HCT116 (cell line): ENCODE results near the gene CMPK2. TPM values are rescaled to one million over a fixed set of nuclear protein-coding genes. Genes with fewer than 3 reads are reported as not detected.

Experiments used
- ATAC-seq: fragments of 200-7000 bp; cut with Tn5 transposase; 2 replicates; pipeline ENCODE4 v1.9.1; 2020; ENCODE audit warnings: mild to moderate bottlenecking, moderate library complexity
- BruUV-seq: library from RNA; stranded (reverse); fragments of 400-500 nt; replicated peaks from 2 replicates; lab custom pipeline; 2021; lab: Mats Ljungman, UMichigan
- CTCF ChIA-PET: fragments of 300-600 bp; sonication (Branson Sonifier 250); formaldehyde crosslinking; loops from one replicate; lab custom pipeline; 2021; ENCODE audit warnings: antibody characterized with exemption; lab: Charles Lee
- POLR2A ChIA-PET: fragments of 300-600, 350-600 bp; sonication (Branson Sonifier 250); formaldehyde crosslinking; loops from one replicate; lab custom pipeline; 2021; ENCODE audit warnings: antibody characterized with exemption; lab: Charles Lee
- RAD21 ChIA-PET, 2 experiments: fragments of 300-600 bp; sonication (Branson Sonifier 250); formaldehyde crosslinking; loops; one replicate each; lab custom pipeline; 2023; ENCODE audit warnings: low total read pairs in 2 of 2; ENCODE audit not compliant: uncharacterized antibody in 2 of 2, unreplicated experiment in 2 of 2, low non-redundant PET in 1 of 2; lab: Charles Lee
- DNase-seq: peaks from one replicate; pipeline ENCODE4 v3.0.0-alpha.2; 2010; ENCODE audit warnings: low read depth, low spot score
- H2AFZ ChIP-seq: fragments of 200-600 bp; shearing (Covaris generic), sonication (generic); 2 replicates; pipeline ENCODE4 v1.6.1; 2017; ENCODE audit warnings: low read depth, mixed run types, mixed read lengths, antibody characterized with exemption, low read length; ENCODE audit not compliant: poor library complexity, severe bottlenecking
- H3K27ac ChIP-seq: 2 replicates; pipeline ENCODE4 v1.5.1; 2012; ENCODE audit warnings: low read depth, low read length
- H3K27me3 ChIP-seq: fragments of 200-600 bp; sonication (generic); 2 replicates; pipeline ENCODE4 v1.6.1; 2016; ENCODE audit warnings: mixed run types, low read length, mixed read lengths; ENCODE audit not compliant: insufficient read depth
- H3K36me3 ChIP-seq, 2 experiments: fragments of 200-500 bp in 1 of 2; fragments of 200-600 bp in 1 of 2; sonication (Bioruptor generic) in 1 of 2; sonication (generic) in 1 of 2; 2 replicates each; pipeline versions ENCODE4 v1.5.1 to v1.6.1; 2014 to 2016; ENCODE audit warnings: low read length in 2 of 2, inconsistent platforms in 1 of 2, mixed read lengths in 1 of 2, mixed run types in 1 of 2; ENCODE audit not compliant: insufficient read depth in 2 of 2, control insufficient read depth in 1 of 2
- H3K4me1 ChIP-seq, 2 experiments: fragments of 200-600 bp in 1 of 2; sonication (generic) in 1 of 2; 2 replicates each; pipeline versions ENCODE4 v1.5.1 to v1.6.1; 2012 to 2017; ENCODE audit warnings: low read length in 2 of 2, inconsistent platforms in 1 of 2, mild to moderate bottlenecking in 1 of 2, mixed read lengths in 1 of 2, mixed run types in 1 of 2, moderate library complexity in 1 of 2; ENCODE audit not compliant: insufficient read depth in 2 of 2, control insufficient read depth in 1 of 2
- H3K4me2 ChIP-seq: fragments of 200-600 bp; sonication (generic); 2 replicates; pipeline ENCODE4 v1.6.1; 2017; ENCODE audit warnings: mixed run types, low read length, mixed read lengths
- H3K4me3 ChIP-seq, 2 experiments: fragments of 200-600 bp in 1 of 2; sonication (generic) in 1 of 2; replicated peaks in 1 of 2; 2 replicates each; pipeline ENCODE4 v1.5.1; 2011 to 2016; ENCODE audit warnings: low read length in 2 of 2, control low read depth in 1 of 2, low read depth in 1 of 2, mild to moderate bottlenecking in 1 of 2, mixed read lengths in 1 of 2, mixed run types in 1 of 2
- H3K79me2 ChIP-seq: fragments of 200-600 bp; sonication (generic); 2 replicates; pipeline ENCODE4 v1.6.1; 2017; ENCODE audit warnings: mild to moderate bottlenecking, mixed run types, low read length, moderate library complexity, mixed read lengths; ENCODE audit not compliant: insufficient read depth
- H3K9ac ChIP-seq: fragments of 200-600 bp; sonication (generic); 2 replicates; pipeline ENCODE4 v1.6.1; 2016; ENCODE audit warnings: low read length, mixed read lengths
- H3K9me2 ChIP-seq: fragments of 200-600 bp; sonication (generic), shearing (Covaris generic); 2 replicates; pipeline ENCODE4 v1.6.1; 2017; ENCODE audit warnings: mixed run types, mild to moderate bottlenecking, moderate library complexity; ENCODE audit not compliant: insufficient read depth
- H3K9me3 ChIP-seq, 2 experiments: fragments of 200-500 bp in 1 of 2; fragments of 200-600 bp in 1 of 2; sonication (Bioruptor generic) in 1 of 2; sonication (generic) in 1 of 2; 2 replicates each; pipeline ENCODE4 v1.6.1; 2014 to 2017; ENCODE audit warnings: low read length in 2 of 2, mixed read lengths in 2 of 2, inconsistent platforms in 1 of 2, low read depth in 1 of 2, mild to moderate bottlenecking in 1 of 2, mixed run types in 1 of 2, moderate library complexity in 1 of 2; ENCODE audit not compliant: control insufficient read depth in 1 of 2, insufficient read depth in 1 of 2
- H4K20me1 ChIP-seq: fragments of 200-600 bp; sonication (generic), shearing (Covaris generic); 2 replicates; pipeline ENCODE4 v1.6.1; 2017; ENCODE audit warnings: mixed run types, mild to moderate bottlenecking, moderate library complexity; ENCODE audit not compliant: insufficient read depth
- CBX3 ChIP-seq: IDR thresholded peaks from 2 replicates; pipeline ENCODE4 v1.6.1; 2012; ENCODE audit warnings: low read depth
- CEBPB ChIP-seq: IDR thresholded peaks from 2 replicates; pipeline ENCODE4 v1.6.1; 2012; ENCODE audit warnings: low read depth
- EGR1 ChIP-seq: IDR thresholded peaks from 2 replicates; pipeline ENCODE4 v1.6.1; 2012; ENCODE audit warnings: low read depth
- ELF1 ChIP-seq: IDR thresholded peaks from 2 replicates; pipeline ENCODE4 v1.6.1; 2012; ENCODE audit warnings: low read depth, borderline replicate concordance
- FOSL1 ChIP-seq: IDR thresholded peaks from 2 replicates; pipeline ENCODE4 v1.6.1; 2012; ENCODE audit warnings: low read depth
- JUND ChIP-seq: IDR thresholded peaks from 2 replicates; pipeline ENCODE4 v1.6.1; 2012
- POLR2A ChIP-seq: IDR thresholded peaks from 2 replicates; pipeline ENCODE4 v1.7.0; 2011; ENCODE audit warnings: borderline replicate concordance; ENCODE audit not compliant: insufficient read depth, insufficient read length; ENCODE audit errors: extremely low read depth
- POLR2AphosphoS5 ChIP-seq: IDR thresholded peaks from 2 replicates; pipeline ENCODE4 v1.6.1; 2011; ENCODE audit warnings: mild to moderate bottlenecking, low read depth, low read length, moderate library complexity
- SIN3A ChIP-seq: IDR thresholded peaks from 2 replicates; pipeline ENCODE4 v1.6.1; 2012; ENCODE audit warnings: low read depth
- SP1 ChIP-seq: IDR thresholded peaks from 2 replicates; pipeline ENCODE4 v1.6.1; 2012; ENCODE audit warnings: low read depth
- SRF ChIP-seq: IDR thresholded peaks from 2 replicates; pipeline ENCODE4 v1.6.1; 2012; ENCODE audit warnings: low read depth
- ZFX ChIP-seq: fragments of 450-650 bp; IDR thresholded peaks from 2 replicates; pipeline ENCODE4 v1.6.1; 2017
- intact Hi-C: fragments of 100-400 bp; cut with micrococcal nuclease; formaldehyde crosslinking; loops from 2 replicates; pipeline ENCODE4 v1.10.0; 2022
- total RNA-seq: library from RNA; stranded (reverse); gene quantifications from one replicate; pipeline ENCODE4 v1.2.1, GENCODE V29; 2021; ENCODE audit not compliant: unreplicated experiment
- TF ChIP-seq, protein P1 (sequence below): IDR thresholded peaks from 2 replicates; pipeline ENCODE4 v1.6.1; 2012; ENCODE audit warnings: low read depth
- TF ChIP-seq, protein P2 (sequence below): IDR thresholded peaks from 2 replicates; pipeline ENCODE4 v1.6.1; 2012
- TF ChIP-seq, protein P3 (sequence below), 3 experiments: fragments of 200-600 bp in 1 of 3; sonication (generic) in 1 of 3; IDR thresholded peaks in 2 of 3; conservative IDR thresholded peaks in 1 of 3; 2 replicates each; pipeline ENCODE4 v1.5.1; 2012 to 2017; ENCODE audit warnings: low read depth in 2 of 3, low read length in 2 of 3, antibody characterized with exemption in 1 of 3, borderline replicate concordance in 1 of 3, control low read depth in 1 of 3, mild to moderate bottlenecking in 1 of 3, mixed read lengths in 1 of 3, mixed run types in 1 of 3, moderate library complexity in 1 of 3; ENCODE audit not compliant: insufficient read depth in 1 of 3
- TF ChIP-seq, protein P4 (sequence below): IDR thresholded peaks from 2 replicates; pipeline ENCODE4 v1.6.1; 2012

CMPK2 gene
- total RNA-seq, 1 experiment from 2014 or later: 1.5 TPM

DNA sequence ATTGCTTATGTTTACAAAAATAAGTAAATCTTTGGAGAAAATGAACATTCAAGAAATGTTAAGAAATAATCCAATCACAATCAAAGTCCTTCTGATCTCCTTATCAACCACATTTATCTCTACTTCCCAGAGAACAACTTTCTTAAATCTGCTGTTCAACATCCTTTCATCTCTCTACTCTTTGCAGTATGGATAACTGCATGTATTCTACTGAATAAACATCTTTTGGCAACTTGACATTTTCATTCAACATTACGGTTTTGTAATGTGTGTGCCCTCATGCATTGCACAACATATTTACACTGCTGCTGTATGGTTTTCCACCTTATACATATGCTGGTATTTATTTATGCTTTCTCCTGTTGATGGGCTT, 9.2 kb downstream of the CMPK2 start:
- H3K79me2 ChIP-seq: no peaks in the 10 kb centered on the region
- CTCF ChIA-PET: no interaction called here
- intact Hi-C loops: no loop called here
- H3K27ac ChIP-seq: no peak overlapping the region
- H3K9ac ChIP-seq: no peak overlapping the region
- H4K20me1 ChIP-seq: no peaks in the 10 kb centered on the region
- no peaks in the 10 kb centered on the region for H3K9me3 ChIP-seq
- DNase-seq: no peak
- no peak overlapping the region for H3K4me3 ChIP-seq
- H2AFZ ChIP-seq: no peak overlapping the region
- no peaks in the 10 kb centered on the region for H3K4me1 ChIP-seq
- H3K4me2 ChIP-seq: no peak overlapping the region
- no TSS peak for BruUV-seq
- no peaks in the 10 kb centered on the region for H3K9me2 ChIP-seq
- POLR2A ChIA-PET: no interaction called here
- RAD21 ChIA-PET: no interaction called here
- H3K36me3 ChIP-seq: no peaks in the 10 kb centered on the region
- TF ChIP-seq CBX3 (no peak), ELF1 (no peak), POLR2AphosphoS5 (no peak), EGR1 (no peak), ZFX (no peak), SRF (no peak), JUND (no peak), FOSL1 (no peak), SIN3A (no peak), POLR2A (no peak), CEBPB (no peak), SP1 (no peak)
- TF ChIP-seq, protein P1, sequence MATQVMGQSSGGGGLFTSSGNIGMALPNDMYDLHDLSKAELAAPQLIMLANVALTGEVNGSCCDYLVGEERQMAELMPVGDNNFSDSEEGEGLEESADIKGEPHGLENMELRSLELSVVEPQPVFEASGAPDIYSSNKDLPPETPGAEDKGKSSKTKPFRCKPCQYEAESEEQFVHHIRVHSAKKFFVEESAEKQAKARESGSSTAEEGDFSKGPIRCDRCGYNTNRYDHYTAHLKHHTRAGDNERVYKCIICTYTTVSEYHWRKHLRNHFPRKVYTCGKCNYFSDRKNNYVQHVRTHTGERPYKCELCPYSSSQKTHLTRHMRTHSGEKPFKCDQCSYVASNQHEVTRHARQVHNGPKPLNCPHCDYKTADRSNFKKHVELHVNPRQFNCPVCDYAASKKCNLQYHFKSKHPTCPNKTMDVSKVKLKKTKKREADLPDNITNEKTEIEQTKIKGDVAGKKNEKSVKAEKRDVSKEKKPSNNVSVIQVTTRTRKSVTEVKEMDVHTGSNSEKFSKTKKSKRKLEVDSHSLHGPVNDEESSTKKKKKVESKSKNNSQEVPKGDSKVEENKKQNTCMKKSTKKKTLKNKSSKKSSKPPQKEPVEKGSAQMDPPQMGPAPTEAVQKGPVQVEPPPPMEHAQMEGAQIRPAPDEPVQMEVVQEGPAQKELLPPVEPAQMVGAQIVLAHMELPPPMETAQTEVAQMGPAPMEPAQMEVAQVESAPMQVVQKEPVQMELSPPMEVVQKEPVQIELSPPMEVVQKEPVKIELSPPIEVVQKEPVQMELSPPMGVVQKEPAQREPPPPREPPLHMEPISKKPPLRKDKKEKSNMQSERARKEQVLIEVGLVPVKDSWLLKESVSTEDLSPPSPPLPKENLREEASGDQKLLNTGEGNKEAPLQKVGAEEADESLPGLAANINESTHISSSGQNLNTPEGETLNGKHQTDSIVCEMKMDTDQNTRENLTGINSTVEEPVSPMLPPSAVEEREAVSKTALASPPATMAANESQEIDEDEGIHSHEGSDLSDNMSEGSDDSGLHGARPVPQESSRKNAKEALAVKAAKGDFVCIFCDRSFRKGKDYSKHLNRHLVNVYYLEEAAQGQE: no peak
- TF ChIP-seq, protein P2, sequence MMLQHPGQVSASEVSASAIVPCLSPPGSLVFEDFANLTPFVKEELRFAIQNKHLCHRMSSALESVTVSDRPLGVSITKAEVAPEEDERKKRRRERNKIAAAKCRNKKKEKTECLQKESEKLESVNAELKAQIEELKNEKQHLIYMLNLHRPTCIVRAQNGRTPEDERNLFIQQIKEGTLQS: no peak
- TF ChIP-seq, protein P3, sequence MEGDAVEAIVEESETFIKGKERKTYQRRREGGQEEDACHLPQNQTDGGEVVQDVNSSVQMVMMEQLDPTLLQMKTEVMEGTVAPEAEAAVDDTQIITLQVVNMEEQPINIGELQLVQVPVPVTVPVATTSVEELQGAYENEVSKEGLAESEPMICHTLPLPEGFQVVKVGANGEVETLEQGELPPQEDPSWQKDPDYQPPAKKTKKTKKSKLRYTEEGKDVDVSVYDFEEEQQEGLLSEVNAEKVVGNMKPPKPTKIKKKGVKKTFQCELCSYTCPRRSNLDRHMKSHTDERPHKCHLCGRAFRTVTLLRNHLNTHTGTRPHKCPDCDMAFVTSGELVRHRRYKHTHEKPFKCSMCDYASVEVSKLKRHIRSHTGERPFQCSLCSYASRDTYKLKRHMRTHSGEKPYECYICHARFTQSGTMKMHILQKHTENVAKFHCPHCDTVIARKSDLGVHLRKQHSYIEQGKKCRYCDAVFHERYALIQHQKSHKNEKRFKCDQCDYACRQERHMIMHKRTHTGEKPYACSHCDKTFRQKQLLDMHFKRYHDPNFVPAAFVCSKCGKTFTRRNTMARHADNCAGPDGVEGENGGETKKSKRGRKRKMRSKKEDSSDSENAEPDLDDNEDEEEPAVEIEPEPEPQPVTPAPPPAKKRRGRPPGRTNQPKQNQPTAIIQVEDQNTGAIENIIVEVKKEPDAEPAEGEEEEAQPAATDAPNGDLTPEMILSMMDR (IDR thresholded peaks at IDR 0.05 in 2 of 3, conservative IDR thresholded peaks at IDR 0.05 in 1 of 3; ENCODE audit: borderline replicate concordance in 1 of 3, insufficient read depth in 1 of 3, low read depth in 2 of 3, low read length in 2 of 3): no peak
- TF ChIP-seq, protein P4, sequence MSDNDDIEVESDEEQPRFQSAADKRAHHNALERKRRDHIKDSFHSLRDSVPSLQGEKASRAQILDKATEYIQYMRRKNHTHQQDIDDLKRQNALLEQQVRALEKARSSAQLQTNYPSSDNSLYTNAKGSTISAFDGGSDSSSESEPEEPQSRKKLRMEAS: no peak
- ATAC-seq: no peak
- H3K27me3 ChIP-seq: no peaks in the 10 kb centered on the region
